ENCODE data around the gene MYO1C.

The MYO1C gene

DNA sequence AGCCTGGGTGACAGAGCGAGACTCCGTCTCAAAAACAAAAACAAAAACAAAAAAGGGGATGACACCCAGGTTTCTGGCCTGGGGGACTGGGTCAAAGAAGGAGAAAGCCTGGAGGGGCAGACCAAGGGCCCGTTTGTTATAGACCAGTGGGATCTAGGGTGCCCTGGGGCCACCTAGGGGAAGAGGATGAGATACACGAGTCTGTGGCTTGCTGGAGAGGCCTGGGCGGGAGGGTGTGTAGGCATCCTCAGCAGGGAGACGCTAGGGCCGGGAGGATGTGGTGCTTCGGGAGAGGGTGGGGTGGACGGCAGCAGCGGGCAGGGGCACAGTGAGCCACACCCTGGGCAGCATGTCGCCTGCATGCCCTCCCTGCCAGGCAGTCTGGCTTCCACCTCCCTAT lies 19.3 kb downstream of the MYO1C start:
- POLR2A ChIA-PET, result no interaction called here
- CTCF ChIA-PET, result interaction anchor here (0.7 kb wide), 1 partner anchor 108 kb away, joined by 3 read pairs; no protein-coding TSS in a partner anchor
- no peak for TF ChIP-seq BHLHE40 (IDR thresholded peaks at IDR 0.05; ENCODE audit: borderline replicate concordance)
- no peak for TF ChIP-seq ELF4 (IDR thresholded peaks at IDR 0.05)
- no peak for DNase-seq (ENCODE audit: extremely low spot score)

DNA sequence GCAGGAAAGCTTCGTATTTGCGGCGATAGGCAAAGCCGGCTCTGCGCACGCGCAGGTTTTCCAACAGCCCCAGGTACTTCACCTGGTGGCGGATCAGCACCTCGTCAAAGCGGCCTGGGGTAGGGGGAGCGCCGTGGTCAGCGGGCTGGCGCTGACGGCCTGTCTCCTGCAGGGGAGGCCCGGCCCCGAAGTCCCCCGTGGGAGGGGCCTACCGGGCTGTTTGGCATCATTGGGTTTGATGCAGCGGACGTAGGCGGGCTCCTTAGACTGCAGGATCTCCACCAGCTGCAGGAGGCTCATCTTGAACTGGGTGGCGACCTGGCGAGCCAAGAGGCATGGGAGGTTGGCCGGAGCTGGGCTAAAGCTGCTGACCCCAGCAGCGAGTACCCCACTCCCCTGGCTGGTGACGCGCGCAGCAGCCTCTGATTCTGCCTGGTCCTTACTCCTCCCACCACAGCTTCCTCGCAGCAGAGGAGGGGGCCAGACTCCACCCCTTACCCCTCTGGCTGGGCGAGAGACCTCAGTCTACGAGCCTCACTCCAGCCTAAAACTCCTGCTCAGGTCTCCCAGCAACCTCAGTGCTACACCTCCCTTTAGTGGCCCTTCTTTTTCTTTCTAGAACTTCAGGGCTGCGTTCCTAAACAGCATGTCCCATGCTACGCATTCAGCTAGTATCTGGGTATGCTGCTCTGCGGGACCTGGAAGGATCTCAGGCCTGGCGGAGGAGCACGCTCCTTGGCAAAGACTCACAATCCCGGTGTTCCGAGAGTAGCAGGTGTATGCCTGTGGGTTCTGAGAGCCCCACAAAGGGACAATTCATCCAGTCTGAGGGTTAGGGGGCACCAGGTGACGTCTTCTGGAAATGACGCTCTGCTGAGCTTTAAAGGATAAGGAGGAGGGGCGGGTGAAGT lies 20.3 kb downstream of the MYO1C start:
- ChIA-PET CTCF (interaction anchor here (0.7 kb wide), 1 partner anchor 107 kb away, joined by 3 read pairs; no protein-coding TSS in a partner anchor), POLR2A (no interaction called here)
- TF ChIP-seq LEF1 (IDR thresholded peaks at IDR 0.05; ENCODE audit: borderline replicate concordance) (no peak), FOXA1 (IDR thresholded peaks at IDR 0.05) (no peak), ZNF384 (IDR thresholded peaks at IDR 0.05) (no peak), FOXM1 (IDR thresholded peaks at IDR 0.05; ENCODE audit: borderline replicate concordance) (no peak), TARDBP (IDR thresholded peaks at IDR 0.05) (no peak), L3MBTL2 (conservative IDR thresholded peaks at IDR 0.05) (no peak), ELF4 (IDR thresholded peaks at IDR 0.05) (no peak)
- no peak for DNase-seq (ENCODE audit: extremely low spot score)

DNA sequence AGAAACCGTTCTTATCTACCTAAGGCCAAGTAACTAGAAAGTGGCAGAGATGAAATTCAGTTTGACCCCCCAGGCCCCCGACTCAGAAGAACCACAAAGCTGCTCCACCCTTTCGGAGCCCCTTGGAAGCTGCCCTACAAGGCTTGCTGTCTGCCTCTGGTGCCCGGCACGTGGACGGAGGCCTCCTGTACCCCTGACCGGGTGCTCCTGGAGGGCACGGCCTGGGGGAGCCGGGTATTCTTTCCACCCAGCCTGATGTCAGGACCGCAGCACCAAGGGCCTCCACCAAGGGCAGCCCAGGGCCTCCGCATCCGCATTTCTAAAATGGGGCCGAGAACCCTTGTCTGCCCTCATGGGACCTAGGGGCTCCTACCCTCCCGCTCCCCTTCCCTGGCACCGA lies 21.0 kb downstream of the MYO1C start:
- POLR2A ChIA-PET, result no interaction called here
- DNase-seq (ENCODE audit: extremely low spot score), result no peak
- no peak for TF ChIP-seq SP1 (IDR thresholded peaks at IDR 0.05)
- TF ChIP-seq HDGF (IDR thresholded peaks at IDR 0.05; ENCODE audit: borderline replicate concordance), result no peak
- no peak for TF ChIP-seq TARDBP (IDR thresholded peaks at IDR 0.05)
- no peak for TF ChIP-seq L3MBTL2 (conservative IDR thresholded peaks at IDR 0.05)
- TF ChIP-seq FOXA1 (IDR thresholded peaks at IDR 0.05), result no peak
- no peak for TF ChIP-seq BHLHE40 (IDR thresholded peaks at IDR 0.05; ENCODE audit: borderline replicate concordance)
- no peak for TF ChIP-seq LEF1 (IDR thresholded peaks at IDR 0.05; ENCODE audit: borderline replicate concordance)
- no peak for TF ChIP-seq ARNT (IDR thresholded peaks at IDR 0.05)
- no peak for TF ChIP-seq ELF4 (IDR thresholded peaks at IDR 0.05)
- no peak for TF ChIP-seq SUZ12 (IDR thresholded peaks at IDR 0.05)
- TF ChIP-seq, protein P1, sequence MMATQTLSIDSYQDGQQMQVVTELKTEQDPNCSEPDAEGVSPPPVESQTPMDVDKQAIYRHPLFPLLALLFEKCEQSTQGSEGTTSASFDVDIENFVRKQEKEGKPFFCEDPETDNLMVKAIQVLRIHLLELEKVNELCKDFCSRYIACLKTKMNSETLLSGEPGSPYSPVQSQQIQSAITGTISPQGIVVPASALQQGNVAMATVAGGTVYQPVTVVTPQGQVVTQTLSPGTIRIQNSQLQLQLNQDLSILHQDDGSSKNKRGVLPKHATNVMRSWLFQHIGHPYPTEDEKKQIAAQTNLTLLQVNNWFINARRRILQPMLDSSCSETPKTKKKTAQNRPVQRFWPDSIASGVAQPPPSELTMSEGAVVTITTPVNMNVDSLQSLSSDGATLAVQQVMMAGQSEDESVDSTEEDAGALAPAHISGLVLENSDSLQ (IDR thresholded peaks at IDR 0.05), result no peak
- no peak for TF ChIP-seq ZNF384 (IDR thresholded peaks at IDR 0.05)
- no peak for TF ChIP-seq FOXM1 (IDR thresholded peaks at IDR 0.05; ENCODE audit: borderline replicate concordance)
- CTCF ChIA-PET, result no interaction called here

DNA sequence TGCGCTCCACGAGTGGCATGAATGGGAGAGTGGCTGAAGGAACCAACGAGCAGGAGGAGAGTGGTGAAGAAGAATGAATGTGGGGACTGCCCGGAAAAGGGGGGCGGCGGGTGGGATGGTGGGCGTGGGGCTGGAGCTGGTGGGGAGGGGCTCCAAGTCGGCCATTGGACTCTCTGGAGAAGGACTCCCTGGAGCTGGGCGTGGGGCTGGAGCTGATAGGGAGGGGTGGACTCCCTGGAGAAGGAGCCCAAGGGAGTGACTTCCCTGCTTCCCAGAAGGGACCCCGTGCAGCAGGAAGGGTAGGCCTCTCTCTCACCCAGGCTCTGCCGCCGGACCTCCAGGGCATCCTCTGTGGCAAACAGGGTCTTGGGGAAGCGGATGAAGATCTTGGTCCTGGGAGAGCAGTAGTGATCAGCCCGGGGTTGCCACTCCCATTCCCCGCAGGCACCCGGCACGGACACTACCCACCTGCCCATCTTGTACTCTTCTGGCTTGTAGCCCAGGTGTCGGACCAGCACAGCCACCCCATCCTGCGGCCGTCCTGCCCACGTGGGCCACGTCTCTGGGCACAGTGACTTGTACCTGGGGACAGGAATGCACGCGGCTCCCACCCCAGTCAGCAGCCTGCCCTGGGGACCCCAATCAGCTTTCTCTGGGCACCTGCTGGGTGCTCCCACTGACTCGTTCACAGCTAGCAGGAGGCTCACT lies 21.6 kb downstream of the MYO1C start:
- TF ChIP-seq HDGF (IDR thresholded peaks at IDR 0.05; ENCODE audit: borderline replicate concordance) (no peak), CTBP1 (IDR thresholded peaks at IDR 0.05; ENCODE audit: borderline replicate concordance) (no peak), ARNT (IDR thresholded peaks at IDR 0.05) (no peak), LEF1 (IDR thresholded peaks at IDR 0.05; ENCODE audit: borderline replicate concordance) (no peak), L3MBTL2 (conservative IDR thresholded peaks at IDR 0.05) (no peak), BHLHE40 (IDR thresholded peaks at IDR 0.05; ENCODE audit: borderline replicate concordance) (no peak), ELF4 (IDR thresholded peaks at IDR 0.05) (no peak), FOXM1 (IDR thresholded peaks at IDR 0.05; ENCODE audit: borderline replicate concordance) (no peak), FOXK2 (IDR thresholded peaks at IDR 0.05) (no peak), SUZ12 (IDR thresholded peaks at IDR 0.05) (no peak), ZNF384 (IDR thresholded peaks at IDR 0.05) (no peak), SP1 (IDR thresholded peaks at IDR 0.05) (no peak), TARDBP (IDR thresholded peaks at IDR 0.05) (no peak), NFRKB (IDR thresholded peaks at IDR 0.05) (no peak), FOXA1 (IDR thresholded peaks at IDR 0.05) (no peak)
- TF ChIP-seq, protein P1 (IDR thresholded peaks at IDR 0.05), result no peak
- CTCF ChIA-PET, result no interaction called here
- POLR2A ChIA-PET, result no interaction called here
- DNase-seq (ENCODE audit: extremely low spot score), result no peak

- DNase-seq (ENCODE audit: extremely low spot score), result no peak
- POLR2A ChIA-PET, result no interaction called here
- CTCF ChIA-PET, result no interaction called here
- TF ChIP-seq ZNF384 (IDR thresholded peaks at IDR 0.05) (no peak), SP1 (IDR thresholded peaks at IDR 0.05) (no peak), LEF1 (IDR thresholded peaks at IDR 0.05; ENCODE audit: borderline replicate concordance) (no peak), ARNT (IDR thresholded peaks at IDR 0.05) (no peak), FOXM1 (IDR thresholded peaks at IDR 0.05; ENCODE audit: borderline replicate concordance) (no peak), TARDBP (IDR thresholded peaks at IDR 0.05) (no peak), NFRKB (IDR thresholded peaks at IDR 0.05) (no peak), L3MBTL2 (conservative IDR thresholded peaks at IDR 0.05) (no peak), SUZ12 (IDR thresholded peaks at IDR 0.05) (no peak), FOXK2 (IDR thresholded peaks at IDR 0.05) (no peak), BHLHE40 (IDR thresholded peaks at IDR 0.05; ENCODE audit: borderline replicate concordance) (no peak), FOXA1 (IDR thresholded peaks at IDR 0.05) (no peak), HDGF (IDR thresholded peaks at IDR 0.05; ENCODE audit: borderline replicate concordance) (no peak), CTBP1 (IDR thresholded peaks at IDR 0.05; ENCODE audit: borderline replicate concordance) (no peak), ELF4 (IDR thresholded peaks at IDR 0.05) (no peak)
- TF ChIP-seq, protein P1 (IDR thresholded peaks at IDR 0.05), result no peak
Observed at GRCh38 chr17:1470071-1470754, 22.3 kb downstream of the MYO1C start.

Measured in HEK293T (cell line).